ENCODE measurements around the gene LNX2.

LNX2 gene

DNA sequence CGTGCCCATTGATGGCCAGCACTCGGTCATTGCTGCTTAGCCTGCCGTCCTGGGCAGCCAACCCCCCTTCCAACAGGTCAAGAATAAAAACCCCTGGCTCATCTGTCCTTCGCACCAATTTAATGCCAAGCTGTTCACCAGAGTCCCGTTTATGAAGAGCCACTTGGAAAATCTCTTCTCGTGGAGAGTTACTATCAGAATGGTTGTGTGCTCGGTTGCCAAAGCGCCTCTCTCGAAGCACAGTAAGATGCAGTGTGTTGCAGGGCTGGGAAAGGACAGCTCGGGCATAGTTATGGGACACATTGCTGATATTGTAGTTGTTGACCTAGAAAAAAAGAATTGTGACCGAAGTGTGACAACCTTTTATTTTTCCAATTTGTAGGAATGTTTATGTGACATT, 57.9 kb downstream of the LNX2 start:
- no peak for DNase-seq (ENCODE audit: low read depth)

DNA sequence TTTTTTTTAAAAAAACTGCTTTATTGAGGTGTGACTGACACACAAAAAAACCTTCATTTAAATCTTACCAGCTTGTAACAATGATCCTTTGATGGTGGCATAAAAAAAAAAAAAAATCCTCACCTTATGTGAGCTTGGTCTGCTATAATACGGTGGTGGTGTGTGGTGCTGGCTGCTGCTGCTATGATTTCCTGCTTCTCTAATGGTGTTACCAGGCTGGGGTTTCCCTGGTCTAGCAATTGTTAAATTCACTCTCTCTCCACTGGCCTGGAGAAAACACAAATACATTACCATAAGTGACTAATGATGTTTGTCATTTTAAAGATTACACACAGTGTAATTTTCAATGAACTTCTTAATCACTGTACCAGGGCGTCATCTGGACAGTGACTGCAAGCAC, 60.6 kb downstream of the LNX2 start:
- DNase-seq (ENCODE audit: low read depth) = no peak

DNA sequence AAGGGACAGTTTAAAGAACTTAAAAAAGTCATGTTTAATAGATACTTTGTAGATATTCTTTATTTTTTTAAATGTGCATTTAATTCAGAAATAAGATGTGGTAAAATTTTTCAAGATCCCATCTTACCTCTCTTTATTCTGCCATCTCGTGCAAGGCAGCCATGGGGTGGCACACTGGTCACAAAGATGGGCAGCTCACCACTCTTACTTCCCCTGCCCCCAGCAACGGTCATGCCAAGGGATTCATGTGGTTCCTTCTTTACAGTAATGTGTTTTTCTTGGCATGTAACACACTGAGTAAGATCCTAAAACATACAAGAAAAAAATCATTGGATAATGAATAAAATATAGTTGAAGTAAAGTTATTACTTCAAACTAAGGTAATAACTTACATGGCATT, 64.2 kb downstream of the LNX2 start:
- no peak for DNase-seq (ENCODE audit: low read depth)

DNA sequence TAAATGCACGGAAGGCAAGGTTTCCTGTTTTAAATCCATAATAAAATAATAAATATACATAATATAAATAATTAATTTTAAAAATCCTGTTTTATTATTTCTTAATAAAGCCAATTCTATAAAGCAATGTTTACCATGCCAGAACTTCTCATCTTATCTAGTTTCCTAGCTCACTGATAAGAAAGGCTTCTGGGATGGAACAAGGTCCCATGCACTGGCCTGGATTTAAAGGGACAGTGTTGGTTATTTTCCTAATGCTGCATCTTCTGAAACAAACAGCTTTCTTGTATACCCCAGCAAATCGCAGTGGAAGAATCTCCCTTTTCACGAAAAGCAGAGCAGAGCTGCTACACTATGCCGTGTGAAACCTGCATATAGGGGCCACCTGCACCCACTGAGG, 68.8 kb downstream of the LNX2 start:
- no peak for DNase-seq (ENCODE audit: low read depth)

DNA sequence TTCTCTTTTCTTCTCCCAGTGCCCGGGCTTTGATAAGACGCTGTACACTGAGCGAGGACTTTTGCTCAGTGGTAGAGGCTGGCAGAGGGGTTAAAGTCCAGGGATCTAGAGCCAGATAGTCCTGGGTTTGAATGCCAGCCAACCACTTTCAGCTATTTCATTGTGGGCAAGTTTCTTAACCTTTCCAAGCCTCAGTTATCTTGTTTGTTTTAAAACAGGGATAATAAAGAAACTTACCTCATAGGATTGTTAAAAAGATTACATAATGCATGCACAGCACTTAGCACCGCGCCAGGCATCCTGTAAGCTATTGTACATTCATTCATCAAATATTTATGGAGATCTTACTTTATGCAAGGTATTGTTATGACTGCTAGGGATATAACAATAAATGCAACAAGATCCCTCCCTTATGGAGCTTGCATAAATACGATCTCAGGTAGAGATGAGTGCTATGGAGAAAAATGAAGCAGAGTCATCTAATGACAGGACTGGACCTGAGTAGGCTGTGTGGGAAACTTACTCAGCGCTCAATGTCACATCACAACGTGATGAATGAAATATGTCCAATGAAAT, 70.8 kb downstream of the LNX2 start:
- no peak for DNase-seq (ENCODE audit: low read depth)

DNA sequence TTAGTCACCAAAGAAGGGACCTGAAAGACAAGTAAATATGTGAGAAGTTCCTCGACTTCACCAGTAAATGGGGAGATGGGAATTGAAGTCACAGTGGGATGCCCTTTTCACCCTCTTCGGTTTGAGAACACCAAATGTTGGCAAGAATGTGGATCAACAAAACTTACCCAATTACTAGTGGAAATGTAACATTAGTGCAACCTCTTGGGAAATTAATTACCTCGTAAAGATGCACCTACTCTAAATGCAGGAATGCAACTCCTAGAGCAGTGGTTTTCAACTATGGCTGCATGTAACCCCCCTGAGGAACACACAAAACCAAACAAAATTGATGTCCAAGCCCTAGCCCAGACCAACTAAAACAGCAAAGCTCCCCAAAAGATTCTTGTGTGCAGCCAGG, 78.1 kb downstream of the LNX2 start:
- DNase-seq (ENCODE audit: low read depth) = no peak

DNA sequence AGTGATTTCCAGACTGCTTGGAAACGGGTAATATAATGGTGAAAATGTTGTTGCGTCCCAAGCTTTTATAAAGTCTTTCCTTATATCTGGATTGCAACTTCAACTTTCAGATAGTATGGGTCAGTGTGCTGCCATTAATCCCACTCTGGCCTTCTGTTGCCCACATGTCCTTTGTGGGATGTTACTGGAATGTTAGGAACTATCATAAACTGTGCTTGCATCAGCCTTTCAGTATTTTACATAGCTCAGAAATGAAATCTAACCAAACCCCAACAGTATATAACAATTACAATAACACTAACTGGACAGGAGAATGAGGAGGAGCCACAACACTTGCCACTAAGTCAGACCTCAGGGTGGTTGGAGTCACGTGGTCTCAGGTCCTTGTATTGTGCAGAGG, 78.9 kb downstream of the LNX2 start:
- no peak for DNase-seq (ENCODE audit: low read depth)

DNA sequence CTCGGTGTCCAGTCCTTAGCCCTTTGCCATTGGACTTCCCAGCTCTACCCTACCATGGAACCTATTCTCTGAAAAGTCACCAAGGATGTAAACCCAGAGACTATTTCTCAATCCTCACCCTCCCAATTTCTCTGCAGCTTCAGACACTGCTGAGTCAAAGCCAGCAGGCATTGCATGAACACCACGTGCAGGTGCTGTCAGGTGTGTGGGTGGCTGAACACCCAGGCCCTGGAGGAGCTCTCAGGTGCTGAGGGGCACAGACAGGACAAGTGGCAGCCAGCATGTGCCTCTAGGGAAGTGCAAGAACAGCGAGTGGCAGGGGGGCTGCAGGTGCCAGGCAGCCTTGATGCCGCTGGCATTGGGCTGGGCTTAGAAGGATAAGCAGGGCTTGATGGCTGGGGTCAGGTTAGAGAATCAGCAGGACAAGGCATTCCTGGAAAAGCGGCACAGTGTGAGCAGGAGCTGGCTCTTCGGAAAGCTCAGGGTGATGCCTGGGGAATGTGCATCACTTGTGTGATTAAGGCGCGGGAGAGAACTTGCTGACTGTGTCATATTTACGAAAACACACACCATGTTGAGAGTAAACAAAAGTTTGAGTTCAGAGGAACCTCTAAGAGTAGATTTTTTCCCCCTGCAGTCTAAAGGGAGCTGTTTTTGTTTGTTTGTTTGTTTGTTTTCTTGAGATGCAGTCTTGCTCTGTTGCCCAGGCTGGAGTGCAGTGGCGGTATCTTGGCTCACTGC, 83.8 kb downstream of the LNX2 start:
- DNase-seq (ENCODE audit: low read depth) = no peak

DNA sequence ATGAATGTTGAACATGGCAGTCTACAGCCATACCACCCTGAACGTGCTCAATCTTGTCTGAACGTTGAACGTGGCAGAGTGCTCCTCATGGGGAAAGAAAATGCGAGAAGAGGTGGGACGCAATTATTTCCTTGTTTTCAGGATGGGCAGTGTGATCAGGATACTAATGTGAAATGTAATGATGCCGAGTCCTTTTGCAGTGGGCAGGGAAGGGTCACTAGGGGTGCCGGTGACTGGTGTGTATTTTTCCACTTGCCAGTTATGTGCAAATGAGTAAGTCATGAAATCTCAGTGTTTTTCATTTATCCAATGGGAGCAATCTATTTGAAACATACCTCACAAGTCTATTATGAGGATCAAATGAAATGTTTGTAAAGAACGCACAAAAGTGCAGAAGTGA, 84.8 kb downstream of the LNX2 start:
- no peak for DNase-seq (ENCODE audit: low read depth)

DNA sequence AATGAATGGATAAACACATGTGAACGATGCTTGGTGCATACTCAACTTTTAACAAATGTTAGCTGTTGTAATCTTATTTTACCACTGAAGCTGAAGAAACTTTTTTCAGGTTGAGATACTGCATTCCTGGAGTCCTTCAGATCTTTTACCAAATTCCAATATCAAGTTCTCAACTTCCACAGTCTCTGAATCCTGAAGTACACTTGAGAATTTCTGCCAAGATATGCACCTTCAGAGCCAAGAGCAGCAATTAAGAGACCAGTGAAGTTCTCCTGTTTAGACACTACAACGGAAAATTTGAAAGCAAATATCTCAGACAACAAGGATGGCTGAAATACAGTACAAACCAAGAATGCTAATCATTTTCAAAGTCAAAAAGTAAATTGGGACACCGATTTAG, 85.3 kb downstream of the LNX2 start:
- no peak for DNase-seq (ENCODE audit: low read depth)

DNA sequence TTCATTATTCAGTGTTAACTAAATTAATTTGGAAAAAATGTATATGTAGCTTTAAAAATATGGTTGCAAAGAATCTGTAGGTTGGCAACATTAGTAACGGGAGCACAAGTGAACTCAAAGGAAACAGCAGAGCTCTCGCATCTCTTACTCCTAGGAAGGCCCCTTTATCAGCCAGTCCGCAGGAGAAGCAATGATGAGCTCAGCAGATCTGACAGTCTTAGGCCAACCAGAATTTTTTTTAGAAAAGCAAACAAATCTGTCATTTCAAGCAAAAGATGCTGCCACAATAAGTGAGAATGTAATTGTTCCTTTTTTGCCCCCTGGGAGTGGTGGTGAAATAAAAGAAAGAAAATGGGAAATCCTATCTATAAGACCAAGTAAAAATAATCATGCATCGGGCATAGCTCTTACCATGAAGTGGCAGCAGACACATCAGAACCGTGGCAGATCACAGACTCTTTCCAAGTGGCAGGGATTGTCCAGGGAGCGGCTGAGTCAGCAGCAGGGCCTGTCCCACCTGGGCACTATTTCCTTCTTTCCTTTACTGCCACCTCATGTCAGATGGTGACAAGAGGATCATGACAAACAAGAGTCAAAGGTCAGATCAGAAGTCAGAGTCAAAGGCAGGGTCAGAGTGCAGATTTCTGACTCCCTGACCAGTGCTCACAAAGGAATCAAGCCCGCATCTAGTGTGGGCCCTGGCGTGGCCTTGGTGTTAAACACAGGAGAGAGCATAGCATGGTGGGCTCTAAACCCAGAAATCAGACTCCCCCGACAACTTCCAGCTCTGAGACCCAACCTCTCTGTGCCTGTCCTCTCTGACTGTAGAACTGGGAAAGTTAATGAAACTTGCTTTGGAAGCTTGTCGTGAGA, 86.0 kb downstream of the LNX2 start:
- DNase-seq (ENCODE audit: low read depth) = no peak

DNA sequence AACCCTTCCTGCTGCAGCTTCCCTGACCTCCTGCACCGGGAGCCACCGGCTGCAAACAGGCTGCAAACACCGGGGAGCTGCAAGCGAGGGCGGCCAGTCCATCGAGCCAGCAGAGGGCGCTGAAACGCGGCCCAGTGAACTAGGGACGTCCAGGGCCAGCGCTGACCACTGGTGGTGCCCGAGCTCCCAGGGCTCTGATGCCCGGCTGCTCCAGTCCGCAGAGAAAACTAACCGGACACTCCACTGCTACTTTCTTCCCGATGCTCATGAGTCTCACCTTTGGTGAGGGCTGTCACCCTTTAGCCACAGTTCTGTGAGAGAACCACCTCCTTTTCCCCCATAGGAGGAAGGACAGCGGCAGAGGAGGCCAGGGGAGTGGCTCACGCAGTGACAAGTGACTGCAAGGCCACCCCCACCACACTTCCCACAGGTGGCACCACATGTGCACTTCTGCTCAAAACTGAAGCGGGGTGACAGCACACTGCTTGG, 87.1 kb downstream of the LNX2 start:
- DNase-seq (ENCODE audit: low read depth) = peak; percentile 12

DNA sequence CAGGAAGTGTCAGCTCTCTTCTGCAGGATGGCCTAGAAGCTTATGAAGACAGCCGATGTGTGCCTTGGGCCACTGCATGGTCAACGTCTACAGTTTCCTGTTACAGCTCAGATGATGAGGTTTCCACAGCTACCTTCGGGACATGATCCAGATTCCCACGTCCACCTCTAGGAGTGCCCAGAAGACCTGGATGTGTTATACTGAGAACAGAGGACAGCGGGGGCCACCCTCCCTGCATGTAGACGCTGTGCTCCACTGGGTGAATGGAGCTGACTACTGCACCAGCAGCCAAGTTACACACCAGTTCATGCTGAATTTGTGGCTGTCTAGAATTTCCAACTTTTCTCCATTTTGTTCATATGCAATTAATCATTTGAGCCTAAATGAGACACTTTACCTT, 91.4 kb downstream of the LNX2 start:
- no peak for DNase-seq (ENCODE audit: low read depth)

DNA sequence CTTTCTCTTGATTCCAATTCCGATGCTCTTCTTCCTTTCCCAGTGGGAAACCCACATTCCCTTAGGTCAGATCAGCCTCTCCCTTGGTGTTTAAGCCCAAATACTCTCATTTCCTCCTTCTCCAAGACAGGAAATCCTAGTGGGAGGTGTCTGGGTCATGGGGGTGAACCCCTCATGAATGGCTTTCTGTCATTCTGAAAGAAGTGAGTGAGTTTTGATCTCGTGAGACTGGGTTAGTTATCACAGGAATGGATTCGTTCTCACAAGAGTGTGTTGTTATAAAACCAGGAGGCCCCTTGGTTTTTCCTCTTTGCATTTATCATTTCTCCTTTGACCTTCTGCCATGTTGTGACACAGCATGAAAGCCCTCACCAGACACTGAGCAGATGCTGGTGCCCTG, 93.8 kb downstream of the LNX2 start:
- no peak for DNase-seq (ENCODE audit: low read depth)

DNA sequence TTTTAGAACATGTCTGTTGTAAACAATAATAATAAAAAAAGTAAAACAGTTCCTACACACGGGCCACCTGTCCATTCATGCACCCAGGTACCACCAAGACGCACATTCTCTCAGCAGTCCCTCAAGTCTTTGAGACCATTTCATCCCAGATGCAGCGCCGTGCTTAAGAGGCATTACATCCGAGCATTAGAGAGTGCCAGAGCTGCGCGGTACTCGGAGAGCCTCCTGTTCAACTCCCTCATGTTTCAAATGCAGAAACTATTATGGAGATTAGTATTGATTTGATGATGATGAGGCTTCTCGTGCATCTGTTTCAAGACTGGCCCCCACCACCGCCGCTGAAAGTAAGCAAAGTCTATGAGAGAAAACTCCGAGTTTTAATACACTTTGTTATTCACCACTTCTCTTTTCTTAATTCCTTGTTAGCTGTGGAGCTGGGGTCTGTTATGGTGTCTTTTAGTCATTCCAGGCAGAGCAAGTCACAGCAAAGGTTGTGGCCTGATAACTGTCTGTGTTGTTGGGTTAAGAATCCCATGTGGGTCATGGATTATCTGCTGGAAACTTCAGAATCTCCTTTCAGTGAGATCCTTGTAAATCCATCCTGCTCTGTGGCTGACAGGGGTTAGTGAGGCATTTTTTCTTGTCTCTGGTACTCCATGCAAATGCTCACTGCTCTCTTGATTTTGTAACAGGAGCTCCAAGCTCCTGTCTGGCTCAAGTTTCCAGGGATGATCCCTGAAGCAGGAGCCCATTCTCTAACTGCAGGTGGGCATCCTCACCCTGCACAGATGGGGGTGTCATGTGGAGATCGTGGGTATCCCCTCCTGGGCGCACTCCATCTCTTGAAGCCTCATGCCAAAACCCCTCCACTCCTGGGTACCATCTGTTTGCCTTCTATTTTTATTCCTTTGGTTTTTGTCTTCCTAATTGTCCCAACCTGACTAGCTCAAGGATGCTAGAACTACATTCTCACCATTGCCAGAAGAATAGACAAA, 95.1 kb downstream of the LNX2 start:
- DNase-seq (ENCODE audit: low read depth) = no peak

DNA sequence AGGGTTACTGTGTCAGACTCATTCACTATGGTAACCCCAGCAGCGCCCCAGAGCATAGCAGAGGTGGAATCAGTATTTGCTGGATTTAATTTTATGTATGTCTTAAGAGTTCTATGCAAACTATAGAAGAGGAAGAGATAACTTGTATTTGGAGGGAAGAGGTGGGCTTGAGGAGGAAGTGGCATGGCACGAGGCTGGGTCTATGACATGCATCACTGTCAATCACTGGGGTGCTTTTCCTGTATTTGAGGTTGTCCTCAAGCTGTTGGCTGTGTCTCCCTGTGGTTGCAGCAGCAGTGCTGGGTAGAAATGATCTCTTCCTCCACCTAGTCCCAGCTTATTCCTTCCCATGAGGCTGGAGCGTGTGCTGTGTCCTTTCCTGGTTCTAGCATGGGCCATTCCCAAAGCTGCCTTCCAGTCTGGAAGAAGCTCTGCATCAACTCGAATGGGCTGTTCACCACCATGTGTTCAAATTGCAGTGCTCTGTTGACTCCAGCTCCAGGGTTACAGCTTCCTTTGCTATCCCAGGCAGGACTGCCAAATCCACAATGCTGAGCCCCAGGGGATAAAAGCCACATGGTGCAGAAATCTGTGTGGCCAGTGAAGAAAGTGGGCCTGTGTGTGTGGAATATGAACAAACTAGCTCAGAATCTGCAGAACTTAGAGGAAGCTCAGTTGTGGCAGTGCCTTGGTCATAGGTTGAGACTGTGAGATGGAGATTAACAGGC, 96.8 kb downstream of the LNX2 start:
- no peak for DNase-seq (ENCODE audit: low read depth)

DNA sequence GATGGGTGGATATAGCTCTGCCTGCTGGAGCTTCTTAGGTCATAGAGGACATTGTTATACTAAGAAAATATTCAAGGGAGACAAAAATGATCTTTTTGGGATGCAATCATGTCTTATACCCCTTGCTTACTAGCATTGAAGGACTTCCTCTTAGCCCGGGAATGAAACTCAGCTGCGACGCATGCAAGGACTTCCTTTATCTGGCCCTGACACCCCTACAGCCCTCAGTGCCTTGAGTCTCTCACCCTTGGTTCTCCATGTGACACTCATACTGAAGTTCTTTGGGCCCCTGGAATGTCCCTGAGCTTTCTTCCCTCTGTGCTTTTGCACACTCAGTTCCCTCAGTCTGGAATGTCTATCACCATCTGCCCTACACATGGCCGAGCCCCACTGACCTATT, 97.5 kb downstream of the LNX2 start:
- no peak for DNase-seq (ENCODE audit: low read depth)

DNA sequence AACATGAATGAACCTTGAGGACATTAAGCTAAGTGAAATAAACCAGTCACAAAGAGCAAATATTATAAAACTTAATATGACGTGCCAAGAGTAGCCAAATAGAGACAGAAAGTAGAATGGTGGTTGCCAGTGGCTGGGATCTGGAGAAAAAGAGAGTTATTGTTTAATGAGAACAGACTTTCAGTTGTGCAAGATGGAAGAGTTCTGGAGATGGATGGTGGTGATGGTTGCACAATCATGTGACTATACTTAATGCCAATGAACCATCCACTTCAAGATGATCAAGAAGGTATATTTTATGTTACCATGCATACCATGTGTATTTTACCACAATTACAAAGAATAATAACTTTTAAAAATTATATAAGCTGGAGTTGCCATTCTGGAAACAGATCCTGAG, 104.2 kb downstream of the LNX2 start:
- DNase-seq (ENCODE audit: low read depth) = no peak

DNA sequence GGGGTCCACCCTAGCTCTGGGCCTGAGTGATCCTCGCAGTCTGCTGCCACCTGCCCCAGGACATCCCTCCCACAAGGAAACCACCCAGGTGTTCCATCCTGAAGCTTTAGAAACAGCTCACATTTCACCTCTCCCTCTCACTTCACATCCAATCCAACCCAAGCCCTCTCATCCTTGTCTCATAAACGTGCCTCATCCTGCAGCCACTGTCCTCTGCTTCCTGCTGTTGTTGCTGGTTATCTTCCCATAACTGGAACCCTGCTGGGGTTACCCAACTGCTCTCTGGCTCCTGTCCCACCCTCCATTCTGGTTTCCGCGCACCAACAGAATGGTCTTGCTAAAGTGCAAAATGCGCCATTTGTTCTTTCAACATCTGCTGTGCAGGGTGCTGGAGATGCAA, 110.2 kb downstream of the LNX2 start:
- DNase-seq (ENCODE audit: low read depth) = no peak

DNA sequence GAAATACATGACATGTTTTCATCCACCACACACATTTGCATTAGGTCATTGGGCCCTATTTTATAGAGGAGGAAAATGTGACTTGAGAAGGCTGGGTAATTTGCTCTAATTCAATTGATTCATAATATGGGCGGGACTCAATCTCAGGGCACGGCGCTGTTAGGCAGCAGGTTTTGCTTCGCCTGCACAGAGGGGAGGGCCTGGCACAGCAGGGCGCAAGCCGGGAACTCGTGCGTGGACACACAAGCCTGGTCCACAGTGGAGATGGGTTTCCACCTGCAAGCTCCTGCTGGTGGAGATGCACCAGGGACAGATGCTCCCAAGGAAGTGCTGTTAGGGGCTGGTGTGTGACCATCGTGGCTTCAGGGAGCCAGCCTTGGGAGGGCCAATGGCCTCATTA, 111.5 kb downstream of the LNX2 start:
- DNase-seq (ENCODE audit: low read depth) = no peak

DNA sequence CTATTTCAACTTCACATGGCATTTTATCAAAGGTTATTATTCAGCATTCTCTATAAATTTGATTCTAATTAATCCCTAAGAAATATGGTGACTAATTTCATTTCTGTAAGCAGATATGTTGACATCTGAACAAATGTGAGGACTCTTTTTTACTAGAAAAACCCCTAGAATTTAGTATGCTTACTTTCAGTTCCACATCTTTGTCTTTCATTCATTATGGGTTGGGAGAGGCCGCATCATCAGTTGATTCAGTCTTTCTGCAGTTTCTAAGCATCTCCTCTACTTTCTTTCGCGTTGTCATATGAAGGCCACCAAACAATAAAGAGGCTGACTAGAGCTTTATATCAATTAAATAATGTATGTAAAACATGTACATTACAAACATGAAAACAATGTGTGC, 114.5 kb downstream of the LNX2 start:
- DNase-seq (ENCODE audit: low read depth) = no peak
